GF-D8 (cell line): ENCODE measurements around the gene SPCS2.
A peak's percentile ranks its signal among the peaks of the same experiment; 100 is the strongest.
"Not testable (repeated sequence)": the region's sequence is repeated elsewhere in the genome, so short reads cannot be mapped to it uniquely, and the experiment has no call there.

ENCODE experiments used
- DNase-seq: peaks from one replicate; lab custom pipeline; 2025; lab: John Stamatoyannopoulos, UW

SPCS2 gene

GRCh38 chr11:74950374-74950969 lies 1.4 kb downstream of the SPCS2 start:
- DNase-seq, result no peak

- DNase-seq, result no peak
Observed at GRCh38 chr11:74951226-74951625, 2.2 kb downstream of the SPCS2 start.

- no peak for DNase-seq
Observed at GRCh38 chr11:74952752-74953151, 3.7 kb downstream of the SPCS2 start.

GRCh38 chr11:74953451-74953850 lies 4.4 kb downstream of the SPCS2 start:
- DNase-seq, result no peak

- no peak for DNase-seq
Observed at GRCh38 chr11:74954199-74954598, 5.1 kb downstream of the SPCS2 start.

- DNase-seq, result no peak
Observed at GRCh38 chr11:74956397-74957015, 7.4 kb downstream of the SPCS2 start.

- no peak for DNase-seq
Observed at GRCh38 chr11:74957937-74958629, 9.0 kb downstream of the SPCS2 start.

GRCh38 chr11:74960128-74960527 lies 11.1 kb downstream of the SPCS2 start:
- DNase-seq, result not testable (repeated sequence)

GRCh38 chr11:74966651-74967050 lies 17.6 kb downstream of the SPCS2 start:
- DNase-seq, result no peak

- no peak for DNase-seq
Observed at GRCh38 chr11:74970852-74971395, 21.9 kb downstream of the SPCS2 start.

- no peak for DNase-seq
Observed at GRCh38 chr11:74971424-74971823, 22.4 kb downstream of the SPCS2 start.

GRCh38 chr11:74978041-74978440 lies 29.0 kb downstream of the SPCS2 start:
- no peak for DNase-seq

GRCh38 chr11:74980634-74981033 lies 31.6 kb downstream of the SPCS2 start:
- DNase-seq, result no peak

- no peak for DNase-seq
Observed at GRCh38 chr11:74981888-74982287, 32.8 kb downstream of the SPCS2 start.

- no peak for DNase-seq
Observed at GRCh38 chr11:74984070-74984469, 35.0 kb downstream of the SPCS2 start.

- no peak for DNase-seq
Observed at GRCh38 chr11:74984730-74985129, 35.7 kb downstream of the SPCS2 start.

GRCh38 chr11:74988541-74989259 lies 39.6 kb downstream of the SPCS2 start, which contains the start of gene NEU3:
Gene NEU3 (plus strand): TSS chr11:74988933. CDS start chr11:74989061, 128 bp downstream.
- peak; percentile 52 for DNase-seq

GRCh38 chr11:74989260-74989638 lies 40.2 kb downstream of the SPCS2 start:
- no peak for DNase-seq

GRCh38 chr11:74990150-74990549 lies 41.1 kb downstream of the SPCS2 start:
- not testable (repeated sequence) for DNase-seq

GRCh38 chr11:74990941-74991340 lies 41.9 kb downstream of the SPCS2 start:
- DNase-seq, result no peak

- no peak for DNase-seq
Observed at GRCh38 chr11:74992852-74993251, 43.8 kb downstream of the SPCS2 start.

- no peak for DNase-seq
Observed at GRCh38 chr11:75000975-75001354, 51.9 kb downstream of the SPCS2 start.
